Activated gamma-delta T cell treated with anti-CD3 and anti-CD28 coated beads, Interleukin-2, amount 50 U/mL, for 16 hours (primary cell): ENCODE measurements around the gene MAP3K6.
"Not testable (repeated sequence)": the region's sequence is repeated elsewhere in the genome, so short reads cannot be mapped to it uniquely, and the experiment has no call there.

Source experiments
- DNase-seq: peaks from one replicate; pipeline ENCODE4 v3.0.0-alpha.2; 2020; ENCODE audit warnings: low read depth

Gene MAP3K6

DNA sequence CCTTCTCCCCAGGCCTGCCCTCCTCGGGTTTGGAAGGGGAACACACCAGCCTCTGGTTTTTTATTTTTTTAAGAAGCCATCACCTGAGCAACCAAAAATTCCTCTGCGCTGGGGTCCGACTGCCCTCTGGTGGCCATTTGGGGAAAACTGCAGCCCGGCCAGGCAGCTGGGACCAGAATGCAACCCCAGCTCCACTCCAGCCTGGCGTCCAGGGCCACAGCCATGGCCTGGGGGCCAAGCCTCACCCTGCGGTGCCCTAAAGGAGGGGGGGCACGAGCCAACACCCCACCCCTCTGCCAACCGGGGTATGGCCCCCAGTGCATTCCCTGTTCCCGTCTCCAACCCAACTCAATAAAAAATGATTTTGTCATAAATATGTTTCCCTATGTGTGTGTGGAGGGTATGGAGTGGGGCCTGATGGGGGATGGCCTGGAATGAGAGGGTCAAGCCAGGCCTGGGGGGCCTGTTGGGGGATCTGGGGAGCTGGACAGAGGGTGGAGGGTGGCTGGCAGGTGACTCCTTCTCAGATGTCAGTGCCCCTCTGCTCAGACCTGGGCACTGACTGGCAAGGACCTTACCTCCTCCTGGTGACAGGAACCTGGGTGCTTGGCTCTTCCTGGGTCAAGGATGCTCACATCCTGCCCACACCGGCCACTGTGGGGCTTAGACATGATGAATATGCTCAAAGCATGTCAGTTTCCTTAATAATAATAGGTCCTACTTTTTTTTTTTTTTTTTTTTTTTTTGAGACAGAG, 28.9 kb upstream of the MAP3K6 start:
- DNase-seq, result peak; percentile 71

DNA sequence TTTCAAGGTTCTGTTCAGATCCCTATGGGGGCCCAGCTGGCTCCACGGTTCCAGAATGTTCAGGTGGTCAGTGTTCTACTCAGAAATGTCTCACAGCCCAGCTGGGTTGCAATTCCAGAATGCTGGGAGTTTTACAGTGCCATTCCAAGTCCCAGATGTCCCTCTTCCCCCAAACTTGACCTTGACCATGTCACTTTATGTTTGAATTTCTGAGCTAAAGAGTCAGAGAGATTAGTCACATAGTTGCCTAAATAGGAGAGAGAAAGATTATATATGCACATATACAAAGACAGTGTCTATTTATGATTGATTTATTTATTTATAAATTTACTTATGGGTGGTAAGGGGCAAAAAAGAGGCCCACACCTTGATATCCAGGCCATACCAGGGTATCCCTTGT, 28.2 kb upstream of the MAP3K6 start:
- DNase-seq, result no peak

DNA sequence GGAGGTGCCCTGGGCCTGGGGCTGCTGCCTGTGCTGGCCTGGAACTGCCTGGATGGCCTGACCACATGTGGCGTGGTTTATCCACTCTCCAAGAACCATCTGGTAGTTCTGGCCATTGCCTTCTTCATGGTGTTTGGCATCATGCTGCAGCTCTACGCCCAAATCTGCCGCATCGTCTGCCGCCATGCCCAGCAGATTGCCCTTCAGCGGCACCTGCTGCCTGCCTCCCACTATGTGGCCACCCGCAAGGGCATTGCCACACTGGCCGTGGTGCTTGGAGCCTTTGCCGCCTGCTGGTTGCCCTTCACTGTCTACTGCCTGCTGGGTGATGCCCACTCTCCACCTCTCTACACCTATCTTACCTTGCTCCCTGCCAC, 27.5 kb upstream of the MAP3K6 start:
- no peak for DNase-seq

DNA sequence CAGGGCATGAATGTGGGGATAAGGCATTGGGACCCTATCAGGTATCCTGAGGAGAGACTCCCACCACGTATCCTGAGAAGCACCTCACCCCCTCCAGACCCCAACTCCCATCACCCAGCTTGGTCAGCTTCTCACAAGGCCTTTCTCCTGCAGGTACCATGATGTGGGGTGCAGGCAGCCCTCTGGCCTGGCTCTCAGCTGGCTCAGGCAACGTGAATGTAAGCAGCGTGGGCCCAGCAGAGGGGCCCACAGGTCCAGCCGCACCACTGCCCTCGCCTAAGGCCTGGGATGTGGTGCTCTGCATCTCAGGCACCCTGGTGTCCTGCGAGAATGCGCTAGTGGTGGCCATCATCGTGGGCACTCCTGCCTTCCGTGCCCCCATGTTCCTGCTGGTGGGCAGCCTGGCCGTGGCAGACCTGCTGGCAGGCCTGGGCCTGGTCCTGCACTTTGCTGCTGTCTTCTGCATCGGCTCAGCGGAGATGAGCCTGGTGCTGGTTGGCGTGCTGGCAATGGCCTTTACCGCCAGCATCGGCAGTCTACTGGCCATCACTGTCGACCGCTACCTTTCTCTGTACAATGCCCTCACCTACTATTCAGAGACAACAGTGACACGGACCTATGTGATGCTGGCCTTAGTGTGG, 27.0 kb upstream of the MAP3K6 start:
- no peak for DNase-seq

DNA sequence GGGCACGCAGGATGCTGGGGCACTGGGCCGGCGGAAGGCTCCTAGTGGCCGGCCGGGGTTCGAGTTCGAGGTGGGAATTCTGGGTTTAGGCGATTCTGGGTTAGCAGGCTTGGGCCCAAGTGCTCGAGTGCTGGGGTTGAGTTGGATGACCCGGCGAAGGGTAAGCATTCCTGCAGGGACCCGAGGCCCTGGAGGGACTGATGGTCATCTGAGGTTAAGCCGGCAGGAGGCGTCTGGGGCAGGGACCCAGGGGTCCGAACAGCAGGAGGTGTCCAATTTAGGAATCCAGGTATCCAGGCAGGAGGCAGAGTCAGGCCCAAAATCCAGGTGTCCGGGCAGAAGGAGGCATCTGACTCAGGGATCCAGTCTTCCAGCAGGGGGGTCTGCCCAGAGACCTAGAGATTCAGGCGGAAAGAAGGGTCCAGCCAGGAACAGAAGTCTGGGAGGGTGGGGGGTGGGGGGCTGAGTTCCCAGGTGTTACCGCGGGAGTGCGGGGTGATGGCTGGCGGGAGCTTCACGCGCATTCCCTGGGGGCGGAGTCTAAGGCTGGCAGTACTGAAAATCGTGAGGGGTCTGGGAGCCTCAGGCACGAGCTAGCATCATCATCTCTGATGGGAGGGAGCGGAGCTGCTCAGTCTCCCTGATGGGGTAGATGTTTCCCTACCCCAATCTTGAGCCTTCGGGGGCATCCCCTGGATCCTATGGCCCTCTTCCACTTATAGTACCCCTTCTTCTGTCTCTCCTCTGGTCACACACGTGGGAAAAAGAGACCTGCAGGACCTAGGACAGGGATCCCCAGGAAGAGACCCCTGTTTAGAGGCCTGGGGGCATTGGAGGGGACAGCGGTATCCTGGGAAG, 26.2 kb upstream of the MAP3K6 start:
- no peak for DNase-seq

DNA sequence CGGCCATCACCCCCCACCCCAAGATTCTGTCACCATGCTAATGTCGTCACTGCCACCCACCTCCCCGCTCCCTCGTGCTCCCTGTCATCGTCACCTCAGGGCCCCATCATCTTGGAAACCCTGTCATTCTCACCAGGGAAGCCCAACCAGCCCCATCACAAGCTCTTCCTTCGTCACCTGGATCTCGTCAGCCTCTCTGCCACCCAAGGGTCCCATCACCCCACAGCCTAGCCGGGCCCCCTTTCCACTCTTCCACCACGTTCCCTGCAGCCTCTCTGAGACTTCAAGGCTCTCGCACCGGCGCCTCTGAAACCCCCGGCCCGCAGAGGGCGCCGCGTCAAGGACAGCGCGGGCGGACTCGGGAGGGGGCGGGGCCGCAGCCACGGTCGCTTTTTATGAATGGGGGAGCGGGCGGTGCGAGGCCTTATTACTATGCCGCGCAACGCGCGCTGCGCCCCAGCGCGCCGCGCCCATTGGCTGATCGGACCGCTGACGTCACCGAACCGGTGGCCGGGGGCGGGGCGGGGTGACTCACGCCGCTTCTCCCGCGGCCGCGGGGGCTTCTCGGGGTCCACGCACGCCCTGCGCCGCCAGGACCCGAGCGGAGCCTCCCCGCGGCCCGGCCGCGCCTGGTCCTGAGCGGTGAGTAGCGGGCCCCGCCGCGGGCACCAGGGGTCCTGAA, 25.5 kb upstream of the MAP3K6 start, which contains the start of gene GPR3:
GPR3 (plus strand) TSS at position 527 of the 682 bp plus-strand sequence. CDS start 1,177 bp downstream, outside the sequence.
- peak; percentile 85 for DNase-seq

DNA sequence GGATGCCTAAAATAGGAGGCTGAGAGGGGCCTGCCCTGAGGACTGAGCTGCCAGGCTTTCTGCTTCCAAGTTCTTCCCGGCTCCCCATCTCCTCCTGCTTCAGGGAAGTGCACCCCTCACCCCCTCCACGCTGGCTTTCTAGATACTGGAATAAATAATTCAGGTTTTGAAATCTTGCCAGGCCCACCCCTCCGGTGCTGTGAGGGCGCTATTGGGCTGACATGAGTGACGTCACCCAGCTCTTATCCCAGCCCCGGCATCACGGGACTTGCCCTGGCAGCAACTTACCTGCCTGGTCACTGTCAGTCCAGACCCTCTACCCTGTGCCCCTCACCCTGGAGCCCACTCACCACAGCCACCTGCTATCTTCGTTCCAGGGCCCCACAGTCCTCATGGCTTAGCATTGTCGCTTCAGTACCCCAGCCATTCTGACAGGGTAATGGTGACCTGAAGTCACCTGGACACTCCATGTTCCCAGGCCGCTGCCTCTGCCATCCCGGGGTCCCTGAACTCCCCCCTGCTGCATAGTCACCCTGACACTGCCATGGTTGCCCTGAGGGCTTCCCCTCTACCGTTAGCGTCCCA, 24.8 kb upstream of the MAP3K6 start:
- no peak for DNase-seq

DNA sequence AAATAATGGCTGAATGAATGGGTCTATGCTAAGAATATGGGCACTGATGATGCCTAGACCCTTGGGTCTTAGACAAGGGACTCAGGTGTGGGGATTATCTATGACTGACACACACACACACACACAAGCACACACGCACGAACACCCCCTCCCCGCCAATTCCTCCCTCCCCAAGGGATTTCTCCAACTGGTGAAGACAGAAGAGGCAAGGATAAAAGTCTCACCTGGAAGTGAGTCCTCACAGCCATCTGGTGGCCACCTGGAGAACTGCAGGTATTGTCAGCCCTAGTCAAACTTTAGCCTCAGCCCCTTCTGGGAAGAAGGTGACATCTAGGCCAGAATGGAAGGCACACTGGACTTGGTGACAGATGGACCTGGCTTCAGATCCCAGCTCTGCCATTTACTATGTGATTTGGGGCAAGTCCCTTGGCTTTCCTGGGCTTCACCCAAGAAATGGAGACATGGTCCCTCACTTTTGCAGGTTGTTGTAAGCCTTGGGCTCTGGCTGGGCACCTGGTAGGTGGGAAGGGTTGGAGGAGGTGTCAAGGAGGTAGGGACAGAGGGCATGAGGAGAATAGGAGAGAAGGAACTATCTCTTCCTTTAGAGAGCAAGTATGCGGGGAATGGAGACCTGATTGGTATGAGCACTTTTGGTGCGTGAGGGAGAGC, 21.7 kb upstream of the MAP3K6 start:
- DNase-seq, result peak; percentile 65

DNA sequence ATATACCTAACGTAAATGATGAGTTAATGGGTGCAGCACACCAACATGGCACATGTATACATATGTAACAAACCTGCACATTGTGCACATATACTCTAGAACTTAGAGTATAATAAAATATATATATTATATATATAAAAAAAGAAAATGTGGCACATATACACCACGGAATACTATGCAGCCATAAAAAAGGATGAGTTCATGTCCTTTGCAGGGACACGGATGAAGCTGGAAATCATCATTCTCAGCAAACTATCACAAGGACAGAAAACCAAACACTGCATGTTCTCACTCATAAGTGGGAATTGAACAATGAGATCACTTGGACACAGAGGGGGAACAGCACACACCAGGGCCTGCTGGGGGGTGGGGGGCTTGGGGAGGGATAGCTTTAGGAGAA, 18.0 kb upstream of the MAP3K6 start:
- DNase-seq, result not testable (repeated sequence)

DNA sequence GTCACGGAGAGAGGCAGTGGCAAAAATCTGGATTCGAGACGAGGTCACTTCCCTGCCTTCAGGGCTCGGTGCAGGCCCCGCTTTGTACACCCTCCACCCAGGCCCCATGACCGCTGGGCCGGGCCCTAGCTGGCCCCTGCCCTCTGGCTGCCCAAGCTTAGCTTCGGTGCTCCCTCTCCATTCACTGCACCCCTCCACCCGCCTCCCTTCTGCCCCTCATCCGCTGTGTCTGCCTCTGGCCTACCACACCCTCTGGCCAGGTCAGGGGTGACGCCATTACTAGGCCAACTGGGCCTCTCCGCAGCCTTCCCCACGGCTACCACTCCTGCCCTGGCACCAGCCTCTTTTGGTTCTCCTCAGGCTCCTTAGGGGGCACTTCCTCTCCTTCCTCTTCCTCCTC, 16.9 kb upstream of the MAP3K6 start:
- no peak for DNase-seq

DNA sequence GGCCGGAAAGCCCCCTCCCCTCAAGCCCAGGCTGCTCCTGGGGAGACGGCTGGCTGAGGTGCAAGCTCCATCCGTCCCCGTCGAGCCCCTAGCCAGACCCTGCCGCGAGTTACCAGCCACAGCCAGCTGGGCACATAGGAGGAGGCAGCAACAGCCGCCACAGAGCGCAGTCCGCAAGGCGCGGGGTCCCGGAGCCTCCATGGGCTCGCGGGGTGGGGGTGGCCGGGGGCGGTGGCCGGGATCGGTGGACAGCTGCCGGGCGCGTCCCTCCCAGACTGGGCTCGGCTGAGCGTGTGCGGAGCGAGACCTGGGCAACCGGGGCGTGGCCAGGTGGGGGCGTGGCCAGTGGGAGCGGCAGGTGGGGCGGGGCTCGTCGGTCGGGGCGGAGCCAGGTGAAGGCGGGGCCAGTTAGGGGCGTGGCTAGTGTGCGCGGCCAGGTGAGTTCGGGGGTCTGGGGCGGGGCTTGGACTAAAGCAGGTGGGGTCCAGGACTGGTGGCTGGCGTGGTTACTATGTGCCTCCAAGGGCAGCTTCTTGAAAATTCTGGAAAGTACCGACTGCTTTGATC, 16.4 kb upstream of the MAP3K6 start, which contains the start of gene CD164L2:
CD164L2 (minus strand) TSS at position 295 of the 567 bp plus-strand sequence; CDS start at position 201, 94 bp downstream.
- DNase-seq, result no peak

DNA sequence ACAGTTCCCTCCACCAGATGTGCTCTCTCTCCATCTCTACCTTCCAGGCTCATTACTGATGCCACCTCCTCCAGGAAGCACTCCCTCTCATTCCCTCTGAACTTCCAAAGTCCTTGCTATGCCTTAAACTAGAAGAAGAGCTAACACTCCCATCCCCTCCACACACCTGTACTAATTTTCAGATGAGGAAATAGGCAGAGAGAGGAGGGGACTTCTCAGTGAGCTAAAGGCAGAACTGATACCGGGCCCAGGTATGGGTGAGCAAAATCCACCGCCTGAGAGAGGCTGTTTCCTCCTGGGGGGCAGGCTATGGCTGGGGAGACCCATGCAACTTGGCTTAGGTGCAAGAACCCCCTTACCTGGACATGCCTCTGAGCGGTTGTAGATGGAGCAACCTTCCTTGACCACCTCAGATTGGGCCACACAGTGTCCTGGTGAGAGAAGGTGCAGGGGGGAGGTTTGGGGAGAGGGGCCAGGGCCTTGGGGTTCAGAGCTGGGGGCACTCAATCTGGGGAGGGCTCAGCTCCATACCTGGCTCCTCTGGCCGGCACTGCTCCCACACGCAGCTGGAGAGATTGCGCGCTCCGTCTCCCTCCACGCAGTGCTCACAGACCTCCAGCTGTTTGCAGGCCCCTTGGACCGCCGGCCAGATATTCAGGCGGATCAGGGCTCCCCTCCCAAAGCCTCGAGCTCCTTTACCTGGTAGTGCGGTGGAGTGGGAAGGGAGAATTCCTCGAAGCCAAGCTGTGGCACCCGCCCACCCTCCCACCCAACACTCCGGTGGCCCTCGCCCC, 15.4 kb upstream of the MAP3K6 start:
- DNase-seq, result no peak

DNA sequence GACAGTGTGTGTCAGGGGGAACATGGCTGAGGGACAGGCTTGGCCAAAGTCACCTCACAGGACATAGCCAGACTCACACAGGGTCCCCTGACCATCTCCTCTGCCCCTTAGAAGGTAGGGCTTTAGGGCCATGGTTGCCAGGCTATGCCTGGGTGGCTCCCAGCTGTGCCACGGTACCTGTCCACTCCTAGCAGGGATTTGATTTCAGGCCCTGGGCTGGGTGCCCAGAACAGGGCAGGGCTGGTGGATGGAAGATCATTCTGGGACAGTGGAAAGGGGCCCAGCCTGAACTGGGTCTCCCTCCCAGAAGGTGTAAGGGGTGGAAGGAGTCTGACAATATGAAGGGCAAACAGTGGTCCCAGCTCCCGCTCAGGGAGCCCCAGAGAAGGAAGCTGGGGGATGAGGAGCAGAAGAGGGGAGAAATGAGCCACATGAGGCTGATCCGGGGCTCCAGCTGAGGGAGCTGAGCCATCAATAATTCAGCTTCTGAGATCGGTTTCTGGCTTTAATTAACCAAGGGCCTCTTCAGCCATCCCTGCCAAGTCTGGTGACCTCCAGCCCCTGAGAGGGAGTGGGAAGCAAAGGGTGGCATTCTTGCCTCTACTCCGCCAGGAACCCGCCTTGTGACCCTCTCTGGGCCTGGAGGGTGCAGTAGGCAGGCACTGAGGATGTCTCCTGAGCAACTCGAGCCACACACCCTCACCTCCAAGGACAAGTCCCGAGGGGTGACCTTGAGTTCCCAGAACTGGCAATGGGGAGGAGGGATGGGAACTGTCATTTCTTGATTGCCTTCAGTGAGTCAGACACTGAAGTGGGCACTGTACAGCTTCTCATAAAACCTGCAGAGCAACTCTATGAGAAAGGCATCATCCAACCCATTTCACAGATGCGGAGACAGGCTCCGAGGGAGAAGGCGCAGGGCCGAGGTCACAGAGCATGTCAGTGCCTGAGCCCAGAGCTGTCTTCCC, 14.3 kb upstream of the MAP3K6 start:
- no peak for DNase-seq

DNA sequence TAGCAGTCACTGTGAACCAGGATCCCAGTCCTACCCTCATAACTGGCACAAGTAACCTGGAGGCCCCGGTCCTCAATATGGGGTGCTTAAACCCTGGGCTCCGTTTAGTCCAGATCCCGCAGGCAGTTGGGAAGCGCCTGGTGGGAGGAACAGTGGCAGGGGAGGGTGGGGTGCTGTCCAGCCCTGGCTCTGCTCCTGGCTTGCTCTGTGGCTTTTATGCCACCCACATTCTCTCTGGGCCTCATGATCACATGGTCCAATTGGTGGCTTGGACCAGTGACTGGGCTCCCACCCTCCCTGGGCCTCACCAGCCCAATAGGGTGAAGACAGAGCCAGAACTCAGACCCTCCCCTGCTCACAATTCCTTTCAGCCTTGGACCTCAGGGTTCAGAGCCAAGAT, 13.5 kb upstream of the MAP3K6 start:
- no peak for DNase-seq

DNA sequence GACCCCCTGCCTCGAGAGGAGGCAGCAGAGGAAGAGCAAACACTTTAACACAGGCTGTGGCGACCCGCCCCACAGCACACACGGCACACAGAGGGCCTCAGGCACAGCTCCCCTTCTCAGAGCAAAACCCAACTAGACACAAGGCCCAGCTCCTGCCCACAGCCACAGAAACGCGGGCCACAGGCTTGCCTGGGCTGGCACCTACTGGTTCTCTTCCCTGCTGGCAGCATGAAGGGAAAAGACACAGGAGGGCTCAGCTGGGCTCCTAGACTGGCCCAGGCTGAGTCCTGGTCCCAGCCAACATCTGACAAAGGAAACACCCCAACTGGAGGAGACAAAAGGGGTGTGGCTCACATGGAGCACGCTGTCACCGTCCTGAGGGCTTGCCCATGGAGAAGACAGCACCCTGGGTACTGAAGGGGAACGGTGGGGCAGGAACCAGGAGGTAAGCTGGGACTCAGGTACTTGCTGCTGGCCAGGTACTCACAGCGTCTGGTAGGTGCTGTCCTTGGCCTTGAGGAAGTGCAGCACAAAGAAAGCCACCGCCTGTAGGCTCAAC, 12.9 kb upstream of the MAP3K6 start:
- DNase-seq, result no peak

DNA sequence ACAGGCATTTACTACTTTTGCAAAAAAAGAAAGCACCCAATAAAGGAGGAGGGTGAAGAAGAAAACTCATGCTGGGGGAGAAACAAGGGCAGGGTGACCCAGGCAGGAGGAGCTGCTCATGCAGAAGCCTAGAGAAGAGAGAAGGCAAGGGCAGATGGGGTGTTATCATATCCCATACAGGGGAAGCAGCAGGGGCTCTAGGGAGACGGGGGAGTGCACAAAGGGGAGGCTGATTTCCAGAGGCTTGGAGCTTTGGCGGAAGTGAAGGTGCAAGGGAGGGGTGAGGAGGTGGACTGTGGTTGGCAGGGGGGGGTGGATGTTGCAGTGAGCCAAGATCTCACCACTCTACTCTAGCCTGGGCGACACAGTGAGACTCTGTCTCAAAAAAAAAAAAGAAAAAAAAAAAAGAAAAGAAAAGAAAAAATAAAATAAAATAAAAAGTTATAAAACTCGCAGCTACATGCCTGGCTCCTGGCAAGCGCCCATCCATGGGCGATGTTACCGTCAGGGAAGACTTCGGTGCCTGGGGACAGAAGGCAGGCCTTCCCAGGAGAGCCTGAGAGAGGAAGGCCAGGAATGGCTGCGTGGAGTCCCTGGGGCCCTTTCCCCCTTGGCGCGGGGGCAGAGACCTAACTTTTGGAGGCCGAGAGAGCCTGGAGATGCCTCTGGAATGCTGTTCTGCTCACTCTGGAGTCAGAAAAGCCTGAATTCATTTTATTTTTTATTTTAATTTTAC, 11.2 kb upstream of the MAP3K6 start:
- DNase-seq, result no peak

DNA sequence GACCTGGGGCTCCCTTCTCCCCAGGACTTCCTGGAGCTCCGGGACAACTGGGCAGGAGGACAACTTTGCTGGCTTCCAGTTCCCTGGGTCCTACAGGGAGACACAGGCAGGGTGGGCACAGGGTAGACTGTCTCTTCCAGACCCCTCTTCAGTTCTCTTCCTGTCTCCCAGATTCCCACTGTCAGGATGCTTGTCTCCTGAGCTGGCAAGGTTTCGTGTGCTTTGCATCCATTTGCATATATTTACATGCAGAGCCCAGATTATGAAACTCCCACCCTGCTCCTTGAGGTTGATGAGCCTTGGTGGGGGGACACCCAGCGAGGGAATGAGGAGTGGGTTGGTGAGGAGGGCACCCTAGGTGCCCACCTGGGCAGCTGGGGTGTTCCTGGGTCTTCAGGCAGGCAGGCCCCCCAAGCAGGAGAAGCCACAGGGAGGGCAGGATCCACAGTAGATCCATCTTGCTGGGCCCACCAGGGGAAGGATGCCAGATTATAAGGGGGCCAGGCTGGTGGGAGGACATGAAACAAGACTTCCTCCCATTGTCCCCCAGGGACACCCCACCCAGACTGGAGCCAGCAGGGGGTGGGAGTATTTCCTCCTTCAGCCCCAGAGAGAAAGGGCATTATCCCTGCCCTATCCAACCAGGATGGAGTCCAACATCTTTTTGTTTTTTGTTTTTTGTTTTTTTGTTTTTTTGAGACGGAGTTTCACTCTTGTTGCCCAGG, 7.8 kb upstream of the MAP3K6 start, which contains the start of gene FCN3:
FCN3 (minus strand) TSS at position 463 of the 725 bp plus-strand sequence; CDS start at position 457, 6 bp downstream.
- DNase-seq, result no peak
